A673 (cell line): ENCODE results near the gene VPS26B. TPM values are rescaled to one million over a fixed set of nuclear protein-coding genes. Genes with fewer than 3 reads are reported as not detected.

Experiments used
- BruUV-seq: library from RNA; stranded (reverse); fragments of 400-500 nt; replicated peaks from 2 replicates; lab custom pipeline; 2021; lab: Mats Ljungman, UMichigan
- CTCF ChIA-PET: fragments of 300-600 bp; sonication (Branson Sonifier 250); formaldehyde crosslinking; loops from one replicate; lab custom pipeline; 2022; ENCODE audit warnings: antibody characterized with exemption; lab: Charles Lee
- POLR2A ChIA-PET: fragments of 300-600 bp; sonication (Branson Sonifier 250); formaldehyde crosslinking; loops from one replicate; lab custom pipeline; 2022; ENCODE audit warnings: antibody characterized with exemption; ENCODE audit not compliant: low non-redundant PET; lab: Charles Lee
- DNase-seq: peaks from one replicate; pipeline ENCODE4 v3.0.0-alpha.2; 2015; ENCODE audit warnings: low spot score
- H3K27ac ChIP-seq: fragments of 200-600 bp; sonication (generic); 2 replicates; pipeline ENCODE4 v1.5.1; 2016; ENCODE audit warnings: mixed run types, low read depth, mild to moderate bottlenecking, mixed read lengths, antibody characterized with exemption, low read length; ENCODE audit not compliant: poor library complexity, severe bottlenecking
- H3K27me3 ChIP-seq: fragments of 200-600 bp; sonication (generic); replicated peaks from 2 replicates; pipeline ENCODE4 v1.6.1; 2017; ENCODE audit warnings: mixed run types, low read depth, mild to moderate bottlenecking, mixed read lengths, antibody characterized with exemption, low read length; ENCODE audit not compliant: insufficient read depth, poor library complexity
- H3K36me3 ChIP-seq: fragments of 200-600 bp; sonication (generic); 2 replicates; pipeline ENCODE4 v1.6.1; 2016; ENCODE audit warnings: mixed run types, mild to moderate bottlenecking, mixed read lengths, antibody characterized with exemption, low read length; ENCODE audit not compliant: insufficient read depth, poor library complexity, severe bottlenecking
- H3K4me1 ChIP-seq: fragments of 200-600 bp; sonication (generic); 2 replicates; pipeline ENCODE4 v1.6.1; 2017; ENCODE audit warnings: mixed run types, mild to moderate bottlenecking, mixed read lengths, antibody characterized with exemption, low read length; ENCODE audit not compliant: insufficient read depth, poor library complexity, severe bottlenecking
- H3K4me3 ChIP-seq: fragments of 200-600 bp; sonication (generic); 2 replicates; pipeline ENCODE4 v1.5.1; 2016; ENCODE audit warnings: low read depth, mixed run types, mild to moderate bottlenecking, mixed read lengths, low read length; ENCODE audit not compliant: poor library complexity, severe bottlenecking
- H3K9me3 ChIP-seq: fragments of 200-600 bp; sonication (generic); 2 replicates; pipeline ENCODE4 v1.6.1; 2016; ENCODE audit warnings: mixed run types, low read depth, mild to moderate bottlenecking, mixed read lengths, antibody characterized with exemption, low read length; ENCODE audit not compliant: poor library complexity, severe bottlenecking
- CTCF ChIP-seq: fragments of 300-800, 200-600 bp; sonication (generic); conservative IDR thresholded peaks from 2 replicates; pipeline ENCODE4 v1.5.1; 2017; ENCODE audit warnings: low read depth, mild to moderate bottlenecking, antibody characterized with exemption, low read length, moderate library complexity, mixed read lengths
- EZH2 ChIP-seq: fragments of 200-600 bp; sonication (generic); IDR thresholded peaks from 2 replicates; pipeline ENCODE4 v1.6.1; 2017; ENCODE audit warnings: borderline replicate concordance, low read depth, mild to moderate bottlenecking, mixed read lengths, antibody characterized with exemption, low read length; ENCODE audit not compliant: poor library complexity, severe bottlenecking
- intact Hi-C: fragments of 100-400 bp; cut with micrococcal nuclease; formaldehyde crosslinking; loops from one replicate; pipeline ENCODE4 v1.10.0; 2022; ENCODE audit not compliant: unreplicated experiment
- total RNA-seq: library from RNA; stranded (reverse); gene quantifications from 2 replicates; pipeline ENCODE4 v1.2.3, GENCODE V29; 2021

The VPS26B gene
- total RNA-seq, 1 experiment from 2014 or later, result 51.3 TPM

- no peak for DNase-seq
- Histone ChIP-seq H3K27me3 (no peaks in the 10 kb centered on the region), H3K27ac (no peak overlapping the region), H3K4me1 (peaks cover 10% of the 10 kb centered on the region), H3K9me3 (no peaks in the 10 kb centered on the region), H3K36me3 (peaks cover 39% of the 10 kb centered on the region), H3K4me3 (no peak overlapping the region)
- TF ChIP-seq CTCF (no peak), EZH2 (no peak)
- BruUV-seq, result no TSS peak
- intact Hi-C loops, result no loop called here
- ChIA-PET CTCF (no interaction called here), POLR2A (no interaction called here)
Observed at GRCh38 chr11:134250246-134250645, 25.8 kb downstream of the VPS26B start.

- Histone ChIP-seq H3K36me3 (peaks cover 39% of the 10 kb centered on the region), H3K4me3 (no peak overlapping the region), H3K4me1 (peaks cover 10% of the 10 kb centered on the region), H3K27ac (no peak overlapping the region), H3K9me3 (no peaks in the 10 kb centered on the region), H3K27me3 (no peaks in the 10 kb centered on the region)
- no peak for DNase-seq
- BruUV-seq, result no TSS peak
- intact Hi-C loops, result no loop called here
- TF ChIP-seq EZH2, result no peak
- no peak for TF ChIP-seq CTCF
- ChIA-PET POLR2A (no interaction called here), CTCF (no interaction called here)
Observed at GRCh38 chr11:134250675-134251074, 26.2 kb downstream of the VPS26B start.

GRCh38 chr11:134252346-134253187 lies 28.1 kb downstream of the VPS26B start:
- no peak for TF ChIP-seq CTCF
- no peak for TF ChIP-seq EZH2
- DNase-seq, result no peak
- POLR2A ChIA-PET, result no interaction called here
- intact Hi-C loops, result loop anchor here (2.0 kb wide), 1 partner anchor 28 kb away; the partner anchor contains the start of gene VPS26B
- H3K27me3 ChIP-seq, result no peaks in the 10 kb centered on the region
- H3K4me1 ChIP-seq, result peaks cover 10% of the 10 kb centered on the region
- peak overlapping the region; percentile 55 for H3K4me3 ChIP-seq
- BruUV-seq, result TSS peak; percentile 58
- peak overlapping the region; percentile 27 for H3K27ac ChIP-seq
- H3K36me3 ChIP-seq, result peaks cover 34% of the 10 kb centered on the region
- CTCF ChIA-PET, result no interaction called here
- no peaks in the 10 kb centered on the region for H3K9me3 ChIP-seq
